Measurements from ENCODE around the gene REX1BD. TPM values are rescaled to one million over a fixed set of nuclear protein-coding genes. Genes with fewer than 3 reads are reported as not detected.
A peak's percentile ranks its signal among the peaks of the same experiment; 100 is the strongest.

REX1BD gene
- polyA plus RNA-seq, 1 donor from 2014 or later, result 214 TPM

DNA sequence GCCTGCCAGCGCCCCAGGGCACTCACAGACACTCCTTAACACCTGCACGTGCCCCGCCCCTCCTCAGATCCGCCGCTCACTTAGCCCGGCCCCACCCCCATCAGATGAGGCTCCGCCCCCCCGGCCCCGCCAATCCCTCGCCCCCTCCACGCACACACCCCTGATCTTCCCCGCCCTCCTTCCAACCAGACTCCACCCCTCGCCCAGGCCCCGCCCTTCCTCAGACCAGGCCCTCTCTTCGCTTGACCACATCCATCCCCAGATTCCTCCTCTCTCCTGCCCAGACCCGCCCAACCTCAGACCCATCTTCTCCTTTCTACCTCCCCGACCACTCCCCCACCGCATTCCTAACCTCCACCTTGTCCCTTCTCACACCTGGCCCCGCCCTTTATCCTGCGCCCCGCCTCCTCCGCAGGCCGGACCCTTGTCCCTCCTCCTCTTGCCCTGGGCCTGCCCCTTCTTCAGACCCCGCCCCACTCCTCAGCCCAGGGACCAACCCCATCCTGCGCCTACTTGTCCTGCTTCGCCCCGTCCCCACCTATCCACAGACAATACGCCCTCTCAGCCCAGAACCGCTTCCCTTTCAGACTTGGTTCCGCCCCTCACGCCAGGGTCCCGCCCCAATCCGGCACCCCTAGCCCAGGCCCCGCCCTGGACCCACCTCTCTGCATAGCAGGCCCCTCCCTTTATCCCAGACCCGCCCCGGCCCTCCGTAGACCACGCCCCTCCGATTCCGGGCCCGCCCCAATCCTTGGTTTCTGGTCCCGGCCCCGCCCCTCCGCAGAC, 47.8 kb downstream of the REX1BD start:
- no peaks in the 10 kb centered on the region for H3F3A ChIP-seq (ENCODE audit: insufficient read depth, low read length, poor library complexity, severe bottlenecking)
- no peaks in the 10 kb centered on the region for H4K20me1 ChIP-seq (ENCODE audit: insufficient read depth)
- peak overlapping the region; percentile 83 for H3K9ac ChIP-seq (ENCODE audit: low read length)
- TF ChIP-seq SMC3 (conservative IDR thresholded peaks at IDR 0.05; ENCODE audit: poor library complexity) (no peak), POLR2AphosphoS5 (IDR thresholded peaks at IDR 0.05) (no peak), MXI1 (conservative IDR thresholded peaks at IDR 0.05; ENCODE audit: poor library complexity, severe bottlenecking) (no peak), TAF1 (IDR thresholded peaks at IDR 0.05; ENCODE audit: low read depth) (no peak), EP300 (conservative IDR thresholded peaks at IDR 0.05; ENCODE audit: poor library complexity, severe bottlenecking) (no peak), EZH2 (IDR thresholded peaks at IDR 0.05; ENCODE audit: borderline replicate concordance, insufficient read depth, low read length, poor library complexity, severe bottlenecking) (no peak), RAD21 (conservative IDR thresholded peaks at IDR 0.05) (no peak)
- TF ChIP-seq, protein P1, sequence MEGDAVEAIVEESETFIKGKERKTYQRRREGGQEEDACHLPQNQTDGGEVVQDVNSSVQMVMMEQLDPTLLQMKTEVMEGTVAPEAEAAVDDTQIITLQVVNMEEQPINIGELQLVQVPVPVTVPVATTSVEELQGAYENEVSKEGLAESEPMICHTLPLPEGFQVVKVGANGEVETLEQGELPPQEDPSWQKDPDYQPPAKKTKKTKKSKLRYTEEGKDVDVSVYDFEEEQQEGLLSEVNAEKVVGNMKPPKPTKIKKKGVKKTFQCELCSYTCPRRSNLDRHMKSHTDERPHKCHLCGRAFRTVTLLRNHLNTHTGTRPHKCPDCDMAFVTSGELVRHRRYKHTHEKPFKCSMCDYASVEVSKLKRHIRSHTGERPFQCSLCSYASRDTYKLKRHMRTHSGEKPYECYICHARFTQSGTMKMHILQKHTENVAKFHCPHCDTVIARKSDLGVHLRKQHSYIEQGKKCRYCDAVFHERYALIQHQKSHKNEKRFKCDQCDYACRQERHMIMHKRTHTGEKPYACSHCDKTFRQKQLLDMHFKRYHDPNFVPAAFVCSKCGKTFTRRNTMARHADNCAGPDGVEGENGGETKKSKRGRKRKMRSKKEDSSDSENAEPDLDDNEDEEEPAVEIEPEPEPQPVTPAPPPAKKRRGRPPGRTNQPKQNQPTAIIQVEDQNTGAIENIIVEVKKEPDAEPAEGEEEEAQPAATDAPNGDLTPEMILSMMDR (IDR thresholded peaks at IDR 0.05; ENCODE audit: poor library complexity, severe bottlenecking), result no peak
- TF ChIP-seq, protein P2, sequence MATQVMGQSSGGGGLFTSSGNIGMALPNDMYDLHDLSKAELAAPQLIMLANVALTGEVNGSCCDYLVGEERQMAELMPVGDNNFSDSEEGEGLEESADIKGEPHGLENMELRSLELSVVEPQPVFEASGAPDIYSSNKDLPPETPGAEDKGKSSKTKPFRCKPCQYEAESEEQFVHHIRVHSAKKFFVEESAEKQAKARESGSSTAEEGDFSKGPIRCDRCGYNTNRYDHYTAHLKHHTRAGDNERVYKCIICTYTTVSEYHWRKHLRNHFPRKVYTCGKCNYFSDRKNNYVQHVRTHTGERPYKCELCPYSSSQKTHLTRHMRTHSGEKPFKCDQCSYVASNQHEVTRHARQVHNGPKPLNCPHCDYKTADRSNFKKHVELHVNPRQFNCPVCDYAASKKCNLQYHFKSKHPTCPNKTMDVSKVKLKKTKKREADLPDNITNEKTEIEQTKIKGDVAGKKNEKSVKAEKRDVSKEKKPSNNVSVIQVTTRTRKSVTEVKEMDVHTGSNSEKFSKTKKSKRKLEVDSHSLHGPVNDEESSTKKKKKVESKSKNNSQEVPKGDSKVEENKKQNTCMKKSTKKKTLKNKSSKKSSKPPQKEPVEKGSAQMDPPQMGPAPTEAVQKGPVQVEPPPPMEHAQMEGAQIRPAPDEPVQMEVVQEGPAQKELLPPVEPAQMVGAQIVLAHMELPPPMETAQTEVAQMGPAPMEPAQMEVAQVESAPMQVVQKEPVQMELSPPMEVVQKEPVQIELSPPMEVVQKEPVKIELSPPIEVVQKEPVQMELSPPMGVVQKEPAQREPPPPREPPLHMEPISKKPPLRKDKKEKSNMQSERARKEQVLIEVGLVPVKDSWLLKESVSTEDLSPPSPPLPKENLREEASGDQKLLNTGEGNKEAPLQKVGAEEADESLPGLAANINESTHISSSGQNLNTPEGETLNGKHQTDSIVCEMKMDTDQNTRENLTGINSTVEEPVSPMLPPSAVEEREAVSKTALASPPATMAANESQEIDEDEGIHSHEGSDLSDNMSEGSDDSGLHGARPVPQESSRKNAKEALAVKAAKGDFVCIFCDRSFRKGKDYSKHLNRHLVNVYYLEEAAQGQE (IDR thresholded peaks at IDR 0.05; ENCODE audit: borderline replicate concordance), result no peak
- H3K36me3 ChIP-seq (ENCODE audit: insufficient read depth, low read length), result no peaks in the 10 kb centered on the region
- H3K4me2 ChIP-seq (ENCODE audit: low read length), result peak overlapping the region; percentile 70
- peak overlapping the region; percentile 80 for H3K27ac ChIP-seq (ENCODE audit: low read length)
- H3K79me2 ChIP-seq (replicated peaks; ENCODE audit: insufficient read depth, low read length), result no peaks in the 10 kb centered on the region
- H3K4me3 ChIP-seq (ENCODE audit: low read length), result peak overlapping the region; percentile 90
- H3K9me2 ChIP-seq (ENCODE audit: insufficient read depth, low read length), result no peaks in the 10 kb centered on the region
- no peaks in the 10 kb centered on the region for H3K9me3 ChIP-seq (ENCODE audit: low read length)
- H2AFZ ChIP-seq (ENCODE audit: low read depth, low read length), result peak overlapping the region; percentile 99
- no peaks in the 10 kb centered on the region for H3K27me3 ChIP-seq (ENCODE audit: insufficient read depth, low read depth, low read length)

DNA sequence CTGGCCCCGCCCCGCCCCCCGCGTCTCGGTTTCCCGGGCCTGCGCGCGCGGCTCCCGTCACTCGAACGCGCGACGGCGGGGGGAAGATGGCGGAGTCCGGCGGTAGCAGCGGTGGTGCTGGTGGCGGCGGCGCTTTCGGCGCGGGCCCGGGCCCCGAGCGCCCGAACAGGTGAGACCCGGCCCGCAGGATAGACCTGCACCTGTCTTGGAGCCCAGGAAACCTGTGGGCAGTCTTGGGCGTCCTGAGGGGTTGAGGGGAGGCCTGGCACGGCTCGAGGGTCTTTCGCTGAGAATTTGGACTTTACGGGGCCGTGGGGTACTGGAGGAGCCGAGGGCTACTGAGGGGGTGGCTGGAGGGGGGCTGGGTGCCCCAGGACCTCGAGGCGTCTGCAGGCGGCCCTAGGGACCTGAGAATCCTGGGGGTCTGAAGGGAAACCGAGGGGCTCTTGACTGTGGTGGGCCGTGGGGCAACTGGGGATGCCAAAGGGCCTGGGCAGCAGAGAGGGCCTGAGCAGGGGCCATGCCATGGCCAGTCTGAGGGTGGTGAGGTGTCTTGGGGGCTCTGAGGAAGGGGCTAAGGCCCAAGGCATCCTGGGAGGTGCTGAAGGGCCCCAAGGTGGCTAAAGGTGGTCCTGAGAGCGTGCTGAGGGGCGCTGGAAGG, 48.5 kb downstream of the REX1BD start, which contains the start of gene KLHL26:
TSS of gene KLHL26 (plus strand) at position 60 of the 661 bp plus-strand sequence. CDS start at position 87, 27 bp downstream.
- Histone ChIP-seq H3F3A (ENCODE audit: insufficient read depth, low read length, poor library complexity, severe bottlenecking) (no peaks in the 10 kb centered on the region), H3K27ac (ENCODE audit: low read length) (peak within 1 kb of the TSS; percentile 80), H3K4me2 (ENCODE audit: low read length) (peak within 1 kb of the TSS; percentile 70), H3K27me3 (ENCODE audit: insufficient read depth, low read depth, low read length) (no peaks in the 10 kb centered on the region), H3K36me3 (ENCODE audit: insufficient read depth, low read length) (no peaks in the 10 kb centered on the region), H3K9me3 (ENCODE audit: low read length) (no peaks in the 10 kb centered on the region), H3K79me2 (replicated peaks; ENCODE audit: insufficient read depth, low read length) (peaks cover 4% of the 10 kb centered on the region), H3K4me3 (ENCODE audit: low read length) (peak within 1 kb of the TSS; percentile 90), H3K9ac (ENCODE audit: low read length) (peak within 1 kb of the TSS; percentile 83), H2AFZ (ENCODE audit: low read depth, low read length) (peak within 1 kb of the TSS; percentile 99), H3K9me2 (ENCODE audit: insufficient read depth, low read length) (no peaks in the 10 kb centered on the region), H4K20me1 (ENCODE audit: insufficient read depth) (no peaks in the 10 kb centered on the region)
- TF ChIP-seq, protein P2 (IDR thresholded peaks at IDR 0.05; ENCODE audit: borderline replicate concordance), result peak; percentile 49
- peak; percentile 13 for TF ChIP-seq SMC3 (conservative IDR thresholded peaks at IDR 0.05; ENCODE audit: poor library complexity)
- peak; percentile 44 for TF ChIP-seq TAF1 (IDR thresholded peaks at IDR 0.05; ENCODE audit: low read depth)
- TF ChIP-seq, protein P1 (IDR thresholded peaks at IDR 0.05; ENCODE audit: poor library complexity, severe bottlenecking), result no peak
- TF ChIP-seq EP300 (conservative IDR thresholded peaks at IDR 0.05; ENCODE audit: poor library complexity, severe bottlenecking), result no peak
- peak; percentile 82 for TF ChIP-seq POLR2AphosphoS5 (IDR thresholded peaks at IDR 0.05)
- TF ChIP-seq MXI1 (conservative IDR thresholded peaks at IDR 0.05; ENCODE audit: poor library complexity, severe bottlenecking), result no peak
- no peak for TF ChIP-seq RAD21 (conservative IDR thresholded peaks at IDR 0.05)
- TF ChIP-seq EZH2 (IDR thresholded peaks at IDR 0.05; ENCODE audit: borderline replicate concordance, insufficient read depth, low read length, poor library complexity, severe bottlenecking), result no peak
